ENCODE results near the gene IFIT3. TPM values are rescaled to one million over a fixed set of nuclear protein-coding genes. Genes with fewer than 3 reads are reported as not detected.
"Not testable (repeated sequence)": the region's sequence is repeated elsewhere in the genome, so short reads cannot be mapped to it uniquely, and the experiment has no call there.

The IFIT3 gene
- total and polyA plus RNA-seq, 12 donors, result 8.1 to 88.6 (median 26.7) TPM

- Histone ChIP-seq H3K4me1 (replicated peaks in 1 of 2) (peaks cover 27 to 38% of the 10 kb centered on the region in 2 donors), H3K27me3 (no peaks in the 10 kb centered on the region), H3K4me3 (peak overlapping the region in 2 of 4 donors; percentile 0 to 11), H3K36me3 (replicated peaks in 1 of 2) (no peaks in the 10 kb centered on the region), H3K9me3 (replicated peaks in 1 of 3) (no peaks in the 10 kb centered on the region), H3K27ac (peak overlapping the region; percentile 74 to 87 (median 82))
- DNase-seq, result peak in 6 of 7 donors; percentile 65 to 83 (median 73)
- TF ChIP-seq CTCF (IDR thresholded peaks at IDR 0.05) (peak in 1 of 6 experiments; percentile 1), POLR2A (IDR thresholded peaks at IDR 0.05) (peak in 1 of 2 donors; percentile 59)
- WGBS, 4 donors, result 7 to 15% (median 9%) methylated on average over 4 of the region's 4 CpGs
- intact Hi-C loops (cut with DNase I), result no loop called here
Observed at GRCh38 chr10:89283936-89284475, 43.8 kb upstream of the IFIT3 start.

GRCh38 chr10:89284711-89285110 lies 43.1 kb upstream of the IFIT3 start:
- H3K36me3 ChIP-seq (replicated peaks in 1 of 2); DNase-seq; H3K4me3 ChIP-seq; H3K27me3 ChIP-seq; H3K9me3 ChIP-seq (replicated peaks in 1 of 3); intact Hi-C loops (cut with DNase I): not testable (repeated sequence)
- WGBS, 4 donors, result 91 to 93% (median 92%) methylated on average over 6 of the region's 6 CpGs
- Histone ChIP-seq H3K4me1 (replicated peaks in 1 of 2) (peaks cover 21 to 31% of the 10 kb centered on the region in 2 donors), H3K27ac (peak overlapping the region in 4 of 5 donors; percentile 59 to 87 (median 72))

GRCh38 chr10:89285303-89285702 lies 42.5 kb upstream of the IFIT3 start:
- H3K27me3 ChIP-seq; H3K36me3 ChIP-seq (replicated peaks in 1 of 2); H3K9me3 ChIP-seq (replicated peaks in 1 of 3); intact Hi-C loops (cut with DNase I); DNase-seq; H3K4me3 ChIP-seq: not testable (repeated sequence)
- Histone ChIP-seq H3K4me1 (replicated peaks in 1 of 2) (peaks cover 19 to 30% of the 10 kb centered on the region in 2 donors), H3K27ac (peak overlapping the region in 1 of 5 donors; percentile 87)
- 71 to 79% (median 75%) methylated on average over 4 of the region's 4 CpGs for WGBS, 4 donors

GRCh38 chr10:89294721-89295239 lies 33.0 kb upstream of the IFIT3 start:
- Histone ChIP-seq H3K4me3 (no peak overlapping the region), H3K9me3 (replicated peaks in 1 of 3) (no peaks in the 10 kb centered on the region), H3K4me1 (replicated peaks in 1 of 2) (peaks cover 0 to 31% of the 10 kb centered on the region in 2 donors), H3K36me3 (replicated peaks in 1 of 2) (no peaks in the 10 kb centered on the region), H3K27me3 (no peaks in the 10 kb centered on the region), H3K27ac (no peak overlapping the region)
- intact Hi-C loops (cut with DNase I), result no loop called here
- 53 to 67% (median 59%) methylated on average over 3 of the region's 3 CpGs for WGBS, 4 donors
- peak in 3 of 7 donors; percentile 37 to 56 (median 40) for DNase-seq
- TF ChIP-seq POLR2A (IDR thresholded peaks at IDR 0.05) (no peak), CTCF (IDR thresholded peaks at IDR 0.05) (no peak)

GRCh38 chr10:89295597-89295996 lies 32.2 kb upstream of the IFIT3 start:
- no peak for DNase-seq
- Histone ChIP-seq H3K4me3 (no peak overlapping the region), H3K4me1 (replicated peaks in 1 of 2) (peaks cover 0 to 31% of the 10 kb centered on the region in 2 donors), H3K27ac (peak overlapping the region in 3 of 5 donors; percentile 25 to 76 (median 39)), H3K36me3 (replicated peaks in 1 of 2) (no peaks in the 10 kb centered on the region), H3K27me3 (no peaks in the 10 kb centered on the region), H3K9me3 (replicated peaks in 1 of 3) (no peaks in the 10 kb centered on the region)
- intact Hi-C loops (cut with DNase I), result no loop called here
- no peak for TF ChIP-seq CTCF (IDR thresholded peaks at IDR 0.05)
- no peak for TF ChIP-seq POLR2A (IDR thresholded peaks at IDR 0.05)
- WGBS, 4 donors, result 29 to 55% (median 39%) methylated on average over 1 of the region's 1 CpG
